ENCODE results near the gene MGAT4A. TPM values are rescaled to one million over a fixed set of nuclear protein-coding genes. Genes with fewer than 3 reads are reported as not detected.
A peak's percentile ranks its signal among the peaks of the same experiment; 100 is the strongest.
"Not testable (repeated sequence)": the region's sequence is repeated elsewhere in the genome, so short reads cannot be mapped to it uniquely, and the experiment has no call there.

MGAT4A gene
- polyA plus RNA-seq, 4 donors = 28.9 to 50.4 (median 37.1) TPM

DNA sequence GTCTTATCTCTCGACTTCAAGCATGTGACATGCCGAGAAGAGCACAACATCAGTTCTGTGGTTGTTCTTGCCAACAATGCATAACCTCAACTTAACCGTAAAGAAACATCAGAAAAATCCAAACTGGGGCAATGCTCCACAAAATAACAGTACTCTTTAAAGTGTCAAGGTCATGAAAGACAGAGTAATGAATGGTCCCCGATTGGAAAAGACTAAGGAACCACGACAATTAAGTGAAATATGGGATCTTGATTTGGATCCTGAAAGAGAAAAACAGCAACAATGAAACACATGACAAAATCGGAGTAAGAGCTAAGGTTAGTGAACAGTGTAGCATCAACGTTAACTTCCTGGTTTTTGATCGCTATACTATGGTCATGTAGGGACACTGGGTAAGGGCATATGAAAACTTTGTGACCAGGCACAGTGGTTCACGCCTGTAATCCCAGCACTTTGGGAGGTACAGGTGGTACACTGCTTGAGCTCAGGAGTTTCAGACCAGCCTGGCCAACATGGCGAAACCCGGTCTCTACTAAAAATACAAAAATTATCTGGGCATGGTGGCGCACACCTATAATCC, 67.3 kb downstream of the MGAT4A start:
- H3K36me3 ChIP-seq (ENCODE audit: control insufficient read depth in 3 of 3, insufficient read depth in 2 of 3, low read depth in 1 of 3, low read length in 3 of 3) = peaks cover 0 to 18% (median 7%) of the 10 kb centered on the region in 3 donors
- DNase-seq = peak in 1 of 2 donors; percentile 35
- WGBS, 3 donors = 78 to 90% (median 83%) methylated on average over 12 of the region's 12 CpGs
- H3K27me3 ChIP-seq (ENCODE audit: control insufficient read depth in 3 of 3, insufficient read depth in 3 of 3, low read length in 3 of 3) = no peaks in the 10 kb centered on the region
- peaks cover 0 to 2% of the 10 kb centered on the region in 2 donors for H3K9me3 ChIP-seq (ENCODE audit: control insufficient read depth in 2 of 2, insufficient read depth in 1 of 2, low read depth in 1 of 2, low read length in 1 of 2)
- no peaks in the 10 kb centered on the region for H3K4me1 ChIP-seq (ENCODE audit: control insufficient read depth in 3 of 3, insufficient read depth in 2 of 3, low read depth in 1 of 3, low read length in 2 of 3)
- no peak overlapping the region for H3K4me3 ChIP-seq (ENCODE audit: low read depth in 1 of 3, low read length in 3 of 3)
- H3K27ac ChIP-seq (ENCODE audit: low read depth in 1 of 3, low read length in 2 of 3) = peak overlapping the region in 2 of 3 donors; percentile 5 to 90
- no peak for FAIRE-seq

- WGBS, 3 donors = 63 to 93% (median 87%) methylated on average over 3 of the region's 3 CpGs
- not testable (repeated sequence) for H3K36me3 ChIP-seq (ENCODE audit: control insufficient read depth in 3 of 3, insufficient read depth in 2 of 3, low read depth in 1 of 3, low read length in 3 of 3); FAIRE-seq
These were observed 71.5 kb downstream of the MGAT4A start for GRCh38 chr2:98659491-98659840.

GRCh38 chr2:98658816-98659490, 72.0 kb downstream of the MGAT4A start:
- Histone ChIP-seq H3K36me3 (ENCODE audit: control insufficient read depth in 3 of 3, insufficient read depth in 2 of 3, low read depth in 1 of 3, low read length in 3 of 3) (peaks cover 0 to 8% (median 3%) of the 10 kb centered on the region in 3 donors), H3K27me3 (ENCODE audit: control insufficient read depth in 3 of 3, insufficient read depth in 3 of 3, low read length in 3 of 3) (no peaks in the 10 kb centered on the region), H3K4me1 (ENCODE audit: control insufficient read depth in 3 of 3, insufficient read depth in 2 of 3, low read depth in 1 of 3, low read length in 2 of 3) (no peaks in the 10 kb centered on the region), H3K9me3 (ENCODE audit: control insufficient read depth in 2 of 2, insufficient read depth in 1 of 2, low read depth in 1 of 2, low read length in 1 of 2) (peaks cover 0 to 2% of the 10 kb centered on the region in 2 donors), H3K27ac (ENCODE audit: low read depth in 1 of 3, low read length in 2 of 3) (peak overlapping the region in 2 of 3 donors; percentile 2 to 64), H3K4me3 (ENCODE audit: low read depth in 1 of 3, low read length in 3 of 3) (no peak overlapping the region)
- 65 to 80% (median 71%) methylated on average over 4 of the region's 4 CpGs for WGBS, 3 donors
- DNase-seq (peak in 1 of 2 donors; percentile 20), FAIRE-seq (no peak)

More at GRCh38 chr2:98659491-98659840, 71.5 kb downstream of the MGAT4A start:
- DNase-seq; H3K27me3 ChIP-seq (ENCODE audit: control insufficient read depth in 3 of 3, insufficient read depth in 3 of 3, low read length in 3 of 3); H3K4me3 ChIP-seq (ENCODE audit: low read depth in 1 of 3, low read length in 3 of 3); H3K4me1 ChIP-seq (ENCODE audit: control insufficient read depth in 3 of 3, insufficient read depth in 2 of 3, low read depth in 1 of 3, low read length in 2 of 3); H3K9me3 ChIP-seq (ENCODE audit: control insufficient read depth in 2 of 2, insufficient read depth in 1 of 2, low read depth in 1 of 2, low read length in 1 of 2): not testable (repeated sequence)
- peak overlapping the region in 2 of 3 donors; percentile 2 to 64 for H3K27ac ChIP-seq (ENCODE audit: low read depth in 1 of 3, low read length in 2 of 3)

- FAIRE-seq (no peak), DNase-seq (peak in 1 of 2 donors; percentile 28)
- H3K9me3 ChIP-seq (ENCODE audit: control insufficient read depth in 2 of 2, insufficient read depth in 1 of 2, low read depth in 1 of 2, low read length in 1 of 2) = peaks cover 0 to 2% of the 10 kb centered on the region in 2 donors
- WGBS, 3 donors = 75 to 87% (median 75%) methylated on average over 4 of the region's 4 CpGs
- H3K36me3 ChIP-seq (ENCODE audit: control insufficient read depth in 3 of 3, insufficient read depth in 2 of 3, low read depth in 1 of 3, low read length in 3 of 3) = peaks cover 0 to 8% (median 2%) of the 10 kb centered on the region in 3 donors
- H3K4me3 ChIP-seq (ENCODE audit: low read depth in 1 of 3, low read length in 3 of 3) = no peak overlapping the region
- H3K4me1 ChIP-seq (ENCODE audit: control insufficient read depth in 3 of 3, insufficient read depth in 2 of 3, low read depth in 1 of 3, low read length in 2 of 3) = no peaks in the 10 kb centered on the region
- H3K27me3 ChIP-seq (ENCODE audit: control insufficient read depth in 3 of 3, insufficient read depth in 3 of 3, low read length in 3 of 3) = no peaks in the 10 kb centered on the region
- H3K27ac ChIP-seq (ENCODE audit: low read depth in 1 of 3, low read length in 2 of 3) = no peak overlapping the region
These were observed 74.1 kb downstream of the MGAT4A start for GRCh38 chr2:98656800-98657199.

- H3K27me3 ChIP-seq (ENCODE audit: control insufficient read depth in 3 of 3, insufficient read depth in 3 of 3, low read length in 3 of 3) = no peaks in the 10 kb centered on the region
- no peaks in the 10 kb centered on the region for H3K4me1 ChIP-seq (ENCODE audit: control insufficient read depth in 3 of 3, insufficient read depth in 2 of 3, low read depth in 1 of 3, low read length in 2 of 3)
- DNase-seq (no peak), FAIRE-seq (no peak)
- peak overlapping the region in 1 of 3 donors; percentile 58 for H3K27ac ChIP-seq (ENCODE audit: low read depth in 1 of 3, low read length in 2 of 3)
- 80 to 91% (median 90%) methylated on average over 3 of the region's 3 CpGs for WGBS, 3 donors
- H3K4me3 ChIP-seq (ENCODE audit: low read depth in 1 of 3, low read length in 3 of 3) = no peak overlapping the region
- peaks cover 0 to 13% (median 2%) of the 10 kb centered on the region in 3 donors for H3K36me3 ChIP-seq (ENCODE audit: control insufficient read depth in 3 of 3, insufficient read depth in 2 of 3, low read depth in 1 of 3, low read length in 3 of 3)
- H3K9me3 ChIP-seq (ENCODE audit: control insufficient read depth in 2 of 2, insufficient read depth in 1 of 2, low read depth in 1 of 2, low read length in 1 of 2) = peaks cover 0 to 6% of the 10 kb centered on the region in 2 donors
These were observed 76.0 kb downstream of the MGAT4A start for GRCh38 chr2:98654699-98655495.

DNA sequence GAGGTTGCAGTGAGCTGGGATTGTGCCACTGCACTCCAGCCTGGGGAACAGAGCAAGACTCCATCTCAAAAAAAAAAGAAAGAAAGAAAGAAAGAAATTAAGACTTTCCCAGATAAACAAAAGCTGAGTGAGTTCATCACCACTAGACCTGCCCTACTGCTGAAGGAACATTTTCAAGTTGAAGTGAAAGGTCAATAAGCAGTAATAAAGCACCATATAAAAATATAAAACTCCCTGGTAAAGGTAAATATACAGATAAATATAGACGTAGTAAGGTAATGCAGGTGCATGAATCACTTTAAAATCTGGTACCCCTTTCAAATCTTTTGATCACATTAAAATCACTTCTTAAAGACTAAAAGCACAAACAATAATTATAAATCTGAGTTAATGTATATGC, 79.9 kb downstream of the MGAT4A start:
- DNase-seq (peak in 1 of 2 donors; percentile 24), FAIRE-seq (peak; percentile 36)
- Histone ChIP-seq H3K9me3 (ENCODE audit: control insufficient read depth in 2 of 2, insufficient read depth in 1 of 2, low read depth in 1 of 2, low read length in 1 of 2) (peaks cover 0 to 6% of the 10 kb centered on the region in 2 donors), H3K4me1 (ENCODE audit: control insufficient read depth in 3 of 3, insufficient read depth in 2 of 3, low read depth in 1 of 3, low read length in 2 of 3) (no peaks in the 10 kb centered on the region), H3K27me3 (ENCODE audit: control insufficient read depth in 3 of 3, insufficient read depth in 3 of 3, low read length in 3 of 3) (no peaks in the 10 kb centered on the region), H3K27ac (ENCODE audit: low read depth in 1 of 3, low read length in 2 of 3) (no peak overlapping the region), H3K4me3 (ENCODE audit: low read depth in 1 of 3, low read length in 3 of 3) (no peak overlapping the region), H3K36me3 (ENCODE audit: control insufficient read depth in 3 of 3, insufficient read depth in 2 of 3, low read depth in 1 of 3, low read length in 3 of 3) (peaks cover 0 to 17% (median 9%) of the 10 kb centered on the region in 3 donors)
- 18 to 67% (median 37%) methylated on average over 1 of the region's 1 CpG for WGBS, 3 donors

DNA sequence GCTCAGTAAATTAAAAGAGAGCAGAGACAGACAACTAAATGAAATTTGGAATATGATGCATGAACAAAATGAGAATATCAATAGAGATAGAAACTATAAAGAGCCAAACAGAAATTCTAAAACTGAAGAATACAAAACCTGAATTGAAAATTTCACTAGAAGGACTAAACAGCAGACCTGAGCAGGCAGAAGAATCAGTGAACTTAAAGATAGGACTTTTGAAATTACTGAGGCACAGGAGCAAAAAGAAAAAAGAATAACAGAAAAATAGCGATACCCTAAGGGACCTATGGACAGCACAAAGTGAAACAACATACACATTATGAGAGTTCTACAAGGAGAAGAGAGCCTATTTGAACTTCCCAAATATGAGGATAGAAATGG, 80.9 kb downstream of the MGAT4A start:
- Histone ChIP-seq H3K27me3 (ENCODE audit: control insufficient read depth in 3 of 3, insufficient read depth in 3 of 3, low read length in 3 of 3) (no peaks in the 10 kb centered on the region), H3K4me3 (ENCODE audit: low read depth in 1 of 3, low read length in 3 of 3) (no peak overlapping the region), H3K9me3 (ENCODE audit: control insufficient read depth in 2 of 2, insufficient read depth in 1 of 2, low read depth in 1 of 2, low read length in 1 of 2) (peaks cover 0 to 6% of the 10 kb centered on the region in 2 donors), H3K27ac (ENCODE audit: low read depth in 1 of 3, low read length in 2 of 3) (no peak overlapping the region), H3K36me3 (ENCODE audit: control insufficient read depth in 3 of 3, insufficient read depth in 2 of 3, low read depth in 1 of 3, low read length in 3 of 3) (peaks cover 0 to 17% (median 8%) of the 10 kb centered on the region in 3 donors), H3K4me1 (ENCODE audit: control insufficient read depth in 3 of 3, insufficient read depth in 2 of 3, low read depth in 1 of 3, low read length in 2 of 3) (no peaks in the 10 kb centered on the region)
- DNase-seq (no peak), FAIRE-seq (no peak)
- WGBS, 3 donors = 74 to 88% (median 78%) methylated on average over 1 of the region's 1 CpG
